SH-SY5Y (cell line): ENCODE results near the gene OR52E4.

Source experiments
- GATA2 ChIP-seq: IDR thresholded peaks from 2 replicates; pipeline ENCODE4 v1.6.1; 2011; ENCODE audit warnings: mild to moderate bottlenecking, low read depth, low read length
- GATA3 ChIP-seq: IDR thresholded peaks from 2 replicates; pipeline ENCODE4 v1.6.1; 2011; ENCODE audit warnings: low read depth, mild to moderate bottlenecking, low read length, moderate library complexity

DNA sequence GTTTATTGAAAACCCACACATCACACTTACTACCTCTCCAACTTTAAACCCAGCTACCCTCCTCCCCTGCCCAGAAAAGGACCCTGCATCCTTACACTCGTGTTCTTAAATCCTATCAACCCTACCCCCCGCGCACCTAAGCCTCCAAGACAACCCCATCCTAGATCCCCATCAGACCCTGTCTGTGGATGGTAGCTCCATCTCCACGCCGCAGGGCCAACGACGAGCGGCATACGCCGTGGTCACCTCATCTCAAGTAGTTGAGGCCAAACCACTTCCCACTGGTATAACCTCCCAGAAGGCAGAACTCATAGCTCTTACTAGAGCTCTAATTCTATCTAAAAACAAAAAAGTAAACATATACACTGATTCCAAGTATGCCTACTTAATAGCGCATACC, 52.2 kb downstream of the OR52E4 start:
- TF ChIP-seq GATA2 = no peak
- no peak for TF ChIP-seq GATA3
